ENCODE data around the gene BSND.

Gene BSND

DNA sequence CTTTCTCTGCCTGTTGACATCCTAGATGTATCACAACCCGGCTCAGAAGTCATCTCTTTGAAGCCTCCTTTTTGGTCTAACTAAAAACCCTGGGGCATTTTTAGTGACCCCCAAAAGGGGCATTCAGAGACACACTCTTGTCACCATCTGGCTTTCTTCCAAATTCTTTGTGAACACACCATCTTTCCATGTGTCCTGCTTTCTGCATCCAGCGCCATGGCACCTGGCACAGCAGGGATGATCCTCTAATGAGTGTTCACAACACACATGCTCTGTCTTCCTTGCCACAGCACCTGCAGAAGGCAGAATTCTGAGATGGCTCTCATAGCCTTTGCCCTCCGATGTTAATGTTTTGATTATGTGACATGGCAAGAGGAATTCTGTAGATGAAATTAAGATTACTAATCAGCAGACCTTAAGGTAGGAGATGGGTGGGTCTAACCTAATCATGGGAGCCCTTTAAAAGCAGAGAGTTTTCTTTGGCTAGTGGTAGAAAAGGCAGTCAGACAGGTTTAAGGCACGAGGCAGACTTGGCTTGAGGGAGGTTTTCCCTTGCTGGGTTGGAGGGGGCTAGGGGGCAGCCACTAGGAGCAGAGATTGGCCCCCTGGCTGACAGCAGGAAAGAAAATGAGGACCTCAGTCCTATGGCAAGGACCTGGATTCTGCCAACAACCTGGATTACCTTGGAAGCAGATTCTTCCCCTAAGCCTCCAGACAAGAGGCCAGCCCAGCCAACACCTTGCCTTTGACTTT, 23.2 kb upstream of the BSND start:
- FAIRE-seq, result no peak
- no peak for DNase-seq (ENCODE audit: insufficient read length, low spot score)

DNA sequence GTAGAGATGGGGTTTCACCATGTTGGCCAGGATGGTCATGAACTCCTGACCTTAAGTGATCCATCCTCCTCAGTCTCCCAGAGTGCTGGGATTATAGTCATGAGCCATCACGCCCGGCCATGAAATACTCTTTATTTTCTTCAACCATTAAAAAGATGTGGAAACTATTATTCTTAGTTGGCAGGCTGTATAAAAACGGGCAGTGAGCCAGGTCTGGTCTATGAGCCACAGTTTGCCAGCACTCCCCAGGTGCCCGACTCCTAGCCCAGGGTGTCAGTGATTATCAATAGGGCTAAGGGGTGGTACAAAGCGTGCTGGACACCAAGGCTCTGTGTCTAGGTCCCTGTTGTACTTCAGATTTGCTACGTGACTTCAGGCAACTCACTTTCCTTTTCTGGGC, 22.0 kb upstream of the BSND start:
- FAIRE-seq, result no peak
- DNase-seq (ENCODE audit: insufficient read length, low spot score), result no peak

DNA sequence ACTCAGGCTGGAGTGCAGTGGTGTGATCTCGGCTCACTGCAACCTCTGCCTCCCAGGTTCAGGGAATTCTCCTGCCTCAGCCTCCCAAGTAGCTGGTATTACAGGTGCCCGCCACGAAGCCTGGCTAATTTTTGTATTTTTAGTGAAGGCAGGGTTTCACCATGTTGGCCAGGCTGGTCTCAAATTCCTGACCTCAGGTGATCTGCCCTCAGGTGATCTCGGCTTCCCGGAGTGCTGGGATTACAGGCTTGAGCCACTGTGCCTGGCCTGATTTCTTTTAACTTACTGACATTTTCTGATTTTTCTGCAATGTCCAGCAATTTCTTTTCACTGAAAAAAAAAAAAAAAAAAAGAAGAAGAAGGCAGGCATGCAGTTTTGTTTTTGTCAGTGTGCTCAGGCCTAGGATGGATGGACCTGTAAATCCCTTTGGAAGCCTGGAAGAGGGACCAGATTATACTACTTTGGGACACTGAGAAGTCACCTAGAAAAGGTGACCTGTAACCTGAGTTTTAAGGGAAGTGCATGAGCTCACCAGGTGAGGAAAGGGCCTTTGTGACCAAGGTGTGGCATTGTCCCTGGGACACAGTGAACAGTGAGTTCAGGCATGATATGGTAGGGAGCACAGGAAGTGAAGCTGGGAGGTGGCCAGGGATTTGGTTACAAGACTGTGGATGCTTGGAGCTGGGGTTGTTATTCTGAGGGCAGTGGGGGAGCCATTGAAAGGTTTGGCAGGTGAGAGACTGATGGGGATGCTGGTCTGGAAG, 21.0 kb upstream of the BSND start:
- no peak for FAIRE-seq
- DNase-seq (ENCODE audit: insufficient read length, low spot score), result no peak

DNA sequence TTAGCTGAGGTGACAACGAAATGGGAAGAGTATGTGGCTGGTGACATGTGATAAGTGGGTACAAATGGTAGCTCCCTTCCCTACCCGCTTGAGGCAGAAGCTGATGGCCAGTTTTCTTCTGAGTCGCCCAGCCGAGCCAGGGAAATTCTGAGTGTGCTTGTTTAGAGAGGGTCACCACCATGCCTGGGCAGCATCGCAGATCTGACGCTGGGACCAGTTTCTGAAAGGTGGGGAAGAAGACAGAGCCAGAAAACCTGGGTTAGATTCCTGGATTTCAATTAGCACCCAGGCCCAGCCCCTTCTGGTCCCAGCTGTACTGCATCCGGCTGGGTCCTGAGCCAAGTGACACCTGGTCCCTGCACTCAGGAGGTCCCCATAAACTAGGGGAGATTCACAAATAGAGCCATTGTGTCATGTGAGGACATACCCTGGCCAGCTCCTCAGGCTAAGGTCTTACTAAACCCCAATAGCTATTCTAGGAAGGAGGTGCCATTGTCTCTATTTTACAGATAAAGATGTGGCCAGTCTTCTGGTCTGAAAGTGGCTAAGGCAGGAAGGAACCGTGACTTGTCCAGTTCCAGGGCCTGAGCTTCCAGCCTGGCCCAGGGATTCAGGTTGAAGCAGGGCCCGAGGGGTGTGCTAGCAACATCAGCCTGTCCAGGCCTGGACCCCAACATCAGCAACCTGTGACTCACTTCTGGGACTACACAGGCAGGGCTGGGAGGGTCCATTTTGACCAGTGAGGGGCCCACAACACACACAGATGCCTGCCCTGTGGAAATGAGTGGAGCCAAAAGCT, 20.0 kb upstream of the BSND start:
- no peak for FAIRE-seq
- no peak for DNase-seq (ENCODE audit: insufficient read length, low spot score)

DNA sequence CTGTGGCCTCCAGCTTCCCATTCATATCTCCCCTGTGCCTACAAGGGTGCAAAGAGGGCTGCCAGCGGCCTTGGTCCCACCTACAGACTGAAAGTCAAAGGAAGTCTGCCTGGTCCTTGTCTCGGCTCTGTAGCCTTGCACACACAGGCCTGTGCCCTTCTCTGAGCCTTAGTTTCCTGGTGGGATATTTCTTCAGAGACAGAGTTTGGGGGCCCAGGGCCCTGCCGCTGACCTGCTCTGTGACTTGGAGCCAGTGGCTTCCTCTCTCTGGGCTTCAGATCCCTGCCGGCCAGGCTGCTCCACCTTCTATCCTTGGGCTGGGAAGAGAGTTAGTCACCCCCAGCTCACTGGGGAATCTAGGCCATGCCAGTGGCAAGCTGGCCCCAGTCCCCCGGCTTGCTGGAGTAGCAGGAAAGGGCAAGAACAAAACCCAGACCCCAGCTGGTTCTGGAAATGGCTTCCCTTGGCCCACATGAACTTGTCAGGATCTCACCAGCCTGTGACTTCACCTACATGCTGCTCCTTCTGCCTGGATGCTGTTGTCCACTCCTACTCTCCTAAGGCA, 19.3 kb upstream of the BSND start:
- no peak for FAIRE-seq
- no peak for DNase-seq (ENCODE audit: insufficient read length, low spot score)

DNA sequence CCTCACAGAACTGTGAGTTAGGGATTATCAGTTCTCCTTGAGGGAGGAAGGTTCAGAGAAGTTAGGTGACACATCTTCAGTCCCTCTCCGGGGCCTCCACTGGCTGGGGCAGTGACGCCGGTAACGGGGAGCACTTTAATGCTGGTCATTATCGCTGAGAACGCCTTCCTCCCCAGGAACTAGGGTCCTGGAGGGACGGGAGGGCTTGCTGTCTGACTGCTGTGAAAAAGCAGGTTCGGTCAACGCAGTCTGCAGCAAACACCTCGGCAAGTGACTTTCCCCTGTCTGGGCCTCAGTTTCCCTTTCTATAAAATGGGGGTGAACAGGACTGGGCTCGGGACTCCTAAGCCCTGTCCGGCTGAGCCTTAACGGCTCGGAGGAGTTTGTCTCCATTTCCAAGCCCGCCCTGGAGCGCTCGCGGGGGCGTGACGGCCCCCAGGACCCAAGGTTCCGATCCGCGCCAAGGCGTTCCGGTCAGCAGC, 18.6 kb upstream of the BSND start:
- DNase-seq (ENCODE audit: insufficient read length, low spot score), result no peak
- FAIRE-seq, result no peak

DNA sequence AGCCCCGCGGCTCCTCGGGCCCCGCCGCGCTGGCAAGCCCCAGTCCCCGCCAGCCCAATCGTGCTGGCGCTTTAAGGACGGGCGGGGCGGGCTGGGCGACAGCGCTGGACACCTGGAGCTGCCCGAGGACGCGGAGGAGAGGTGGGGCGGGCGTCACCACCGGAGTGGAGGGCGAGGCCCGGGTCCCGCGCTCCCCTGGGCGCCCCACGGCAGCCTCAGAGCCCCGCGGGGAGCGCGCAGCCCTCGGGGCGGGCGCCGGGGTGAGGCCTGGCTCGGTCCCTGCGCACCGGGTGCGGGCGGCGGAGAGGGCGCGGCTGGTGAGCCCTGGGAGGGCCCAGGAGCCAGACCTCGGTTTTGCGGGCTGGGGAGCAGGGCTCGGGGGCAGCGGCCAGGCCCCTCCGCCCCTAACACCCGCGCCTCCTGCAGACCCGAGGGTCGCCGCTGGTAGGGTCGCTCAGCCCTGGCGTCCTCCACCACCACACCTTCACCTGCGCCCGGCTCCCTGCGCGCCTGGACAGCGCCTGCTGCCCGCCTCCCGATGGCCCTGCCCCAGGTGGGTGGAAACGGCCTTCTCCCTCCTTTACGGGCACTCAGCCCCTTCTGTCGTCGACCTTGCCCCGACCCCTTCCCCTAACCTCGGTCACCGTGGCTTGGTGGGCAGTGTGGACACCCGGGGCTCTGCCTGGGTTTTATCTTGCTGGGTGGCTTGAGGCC, 18.0 kb upstream of the BSND start, which contains the start of gene TMEM61:
Gene TMEM61 (plus strand): TSS at position 101 of the 714 bp plus-strand sequence. CDS start 438 bp downstream, at position 539.
- FAIRE-seq (no peak), DNase-seq (ENCODE audit: insufficient read length, low spot score) (no peak)

DNA sequence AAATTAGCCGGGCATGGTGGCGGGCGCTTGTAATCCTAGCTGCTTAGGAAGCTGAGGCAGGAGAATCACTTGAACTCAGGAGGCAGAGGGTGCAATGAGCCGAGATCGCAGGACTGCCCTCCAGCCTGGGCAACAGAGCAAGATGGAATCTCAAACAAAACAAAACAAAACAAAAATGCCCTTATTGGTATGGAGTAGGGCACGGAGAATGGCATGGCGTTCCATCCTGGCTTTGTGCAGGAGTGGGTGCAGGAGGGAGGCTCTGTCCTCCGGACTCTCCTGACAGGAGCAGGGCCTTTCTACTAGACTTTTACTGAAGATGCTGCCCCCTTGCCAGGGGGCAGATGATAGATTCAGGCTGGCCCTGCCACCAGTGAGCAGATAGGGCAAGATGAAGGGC, 17.3 kb upstream of the BSND start:
- FAIRE-seq (no peak), DNase-seq (ENCODE audit: insufficient read length, low spot score) (no peak)

DNA sequence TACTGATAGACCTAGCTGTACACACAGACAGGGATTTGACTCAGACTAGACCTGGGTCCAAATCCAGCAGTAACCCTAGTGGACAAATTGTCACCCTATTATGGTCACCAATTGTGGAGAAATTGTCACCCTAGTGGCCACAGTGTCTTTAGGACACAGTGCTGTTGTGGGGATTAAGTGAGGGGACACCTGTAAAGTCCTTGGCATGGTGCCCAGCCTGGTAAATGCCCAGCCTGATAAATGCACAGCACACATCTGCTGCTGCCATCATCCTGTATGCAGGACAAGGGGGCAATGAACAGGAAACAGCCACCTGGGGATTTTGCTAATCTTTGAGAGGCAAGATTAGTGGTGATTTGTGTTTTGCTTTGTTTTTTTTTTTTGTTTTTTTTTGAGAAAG, 16.0 kb upstream of the BSND start:
- no peak for DNase-seq (ENCODE audit: insufficient read length, low spot score)
- FAIRE-seq, result no peak

DNA sequence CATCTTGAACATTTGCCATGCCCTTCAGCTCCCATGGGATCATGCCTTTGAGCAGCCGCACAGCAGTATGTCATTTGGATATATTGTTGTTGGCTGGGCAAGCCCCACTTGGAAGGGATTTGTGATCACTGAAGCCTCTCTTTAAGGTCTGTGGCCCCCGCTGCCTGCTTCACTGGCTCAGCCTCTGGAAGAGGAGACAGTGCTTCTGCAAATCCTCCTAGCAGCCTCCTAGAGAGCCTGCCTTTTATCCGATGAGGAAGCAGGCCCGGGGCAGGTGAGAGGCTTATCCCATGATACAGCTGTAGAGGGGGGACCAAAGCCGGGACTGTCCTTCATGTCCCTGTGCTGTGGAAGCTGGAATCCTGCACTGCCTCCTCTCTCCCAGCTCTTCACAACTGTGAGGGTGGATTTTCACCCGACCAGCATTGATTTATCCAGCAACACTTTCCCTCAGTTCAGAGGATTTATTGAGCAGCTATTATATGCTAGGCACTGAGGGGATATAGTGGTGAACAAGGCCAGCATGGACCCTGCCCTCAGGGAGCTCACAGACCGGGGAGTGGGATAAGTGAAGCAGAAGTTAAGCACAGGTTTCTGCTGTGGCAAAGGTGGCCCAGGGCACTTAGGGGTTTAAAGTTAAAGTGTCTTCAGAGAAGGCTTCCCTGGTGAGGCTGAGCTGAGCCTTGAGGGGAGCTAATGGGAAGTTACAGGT, 14.4 kb upstream of the BSND start:
- FAIRE-seq (no peak), DNase-seq (ENCODE audit: insufficient read length, low spot score) (no peak)

DNA sequence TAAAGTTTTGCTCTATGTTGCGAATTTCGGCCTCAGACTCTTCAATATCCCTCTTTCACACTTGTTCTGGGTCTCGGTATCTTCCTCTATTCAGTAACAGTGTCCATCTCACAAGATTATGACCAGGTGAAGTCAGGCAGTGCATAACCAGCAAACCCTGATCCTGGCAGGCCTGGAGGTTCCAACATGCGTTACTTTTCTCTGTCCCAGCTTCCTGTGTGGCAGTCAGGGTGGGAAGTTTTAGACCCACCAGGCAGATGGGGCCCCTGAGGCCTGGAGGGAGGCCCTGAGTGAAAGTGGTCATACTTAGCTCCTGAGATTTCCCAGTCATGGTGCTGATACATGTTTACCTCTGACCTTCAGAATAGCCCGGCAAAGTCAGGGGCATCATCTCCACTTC, 13.2 kb upstream of the BSND start:
- no peak for DNase-seq (ENCODE audit: insufficient read length, low spot score)
- FAIRE-seq, result no peak

DNA sequence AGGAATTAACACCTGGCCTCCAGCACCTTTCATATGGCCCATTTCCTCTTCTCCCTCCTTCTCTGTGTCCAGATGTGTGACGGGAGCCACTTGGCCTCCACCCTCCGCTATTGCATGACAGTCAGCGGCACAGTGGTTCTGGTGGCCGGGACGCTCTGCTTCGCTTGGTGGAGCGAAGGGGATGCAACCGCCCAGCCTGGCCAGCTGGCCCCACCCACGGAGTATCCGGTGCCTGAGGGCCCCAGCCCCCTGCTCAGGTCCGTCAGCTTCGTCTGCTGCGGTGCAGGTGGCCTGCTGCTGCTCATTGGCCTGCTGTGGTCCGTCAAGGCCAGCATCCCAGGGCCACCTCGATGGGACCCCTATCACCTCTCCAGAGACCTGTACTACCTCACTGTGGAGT, 12.7 kb upstream of the BSND start:
- DNase-seq (ENCODE audit: insufficient read length, low spot score) (no peak), FAIRE-seq (no peak)

DNA sequence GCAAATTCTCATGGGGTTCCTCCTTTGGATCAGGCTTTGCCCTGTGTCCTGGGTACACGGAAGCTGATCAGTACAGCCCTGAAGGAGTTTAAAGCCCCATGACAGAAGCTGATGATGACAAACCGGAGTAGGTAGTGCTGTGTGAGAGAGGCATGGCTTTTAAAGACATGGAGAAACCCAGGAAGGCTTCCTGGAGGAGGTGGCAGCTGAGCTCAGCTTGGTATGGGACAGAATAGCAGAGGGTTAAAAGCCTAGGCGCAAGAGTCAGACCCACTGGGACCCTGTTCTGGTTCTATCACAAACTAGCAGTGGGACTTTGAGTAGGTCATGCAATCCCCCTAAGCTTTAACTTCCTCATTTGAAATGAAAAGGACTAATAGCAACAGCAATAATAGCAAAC, 12.2 kb upstream of the BSND start:
- DNase-seq (ENCODE audit: insufficient read length, low spot score), result no peak
- FAIRE-seq, result no peak

DNA sequence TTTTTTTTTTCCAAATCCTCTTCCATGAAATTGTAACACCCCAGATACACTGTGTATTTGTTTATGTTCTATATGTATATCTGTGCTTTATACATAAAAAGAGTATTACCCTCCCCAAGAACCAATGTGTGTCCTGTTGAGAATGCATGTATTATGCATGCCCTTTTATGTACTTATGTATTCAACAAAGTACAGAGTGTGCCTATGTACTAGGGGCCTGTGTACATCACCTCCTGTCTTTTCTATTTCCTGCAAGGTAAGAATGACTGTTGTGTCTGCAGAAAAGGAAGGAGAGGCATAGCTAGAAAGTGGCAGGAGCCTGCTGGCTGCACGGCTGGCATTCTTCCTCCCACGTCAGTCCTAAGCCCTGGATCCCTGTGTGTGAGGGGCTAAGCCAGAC, 11.3 kb upstream of the BSND start:
- no peak for DNase-seq (ENCODE audit: insufficient read length, low spot score)

DNA sequence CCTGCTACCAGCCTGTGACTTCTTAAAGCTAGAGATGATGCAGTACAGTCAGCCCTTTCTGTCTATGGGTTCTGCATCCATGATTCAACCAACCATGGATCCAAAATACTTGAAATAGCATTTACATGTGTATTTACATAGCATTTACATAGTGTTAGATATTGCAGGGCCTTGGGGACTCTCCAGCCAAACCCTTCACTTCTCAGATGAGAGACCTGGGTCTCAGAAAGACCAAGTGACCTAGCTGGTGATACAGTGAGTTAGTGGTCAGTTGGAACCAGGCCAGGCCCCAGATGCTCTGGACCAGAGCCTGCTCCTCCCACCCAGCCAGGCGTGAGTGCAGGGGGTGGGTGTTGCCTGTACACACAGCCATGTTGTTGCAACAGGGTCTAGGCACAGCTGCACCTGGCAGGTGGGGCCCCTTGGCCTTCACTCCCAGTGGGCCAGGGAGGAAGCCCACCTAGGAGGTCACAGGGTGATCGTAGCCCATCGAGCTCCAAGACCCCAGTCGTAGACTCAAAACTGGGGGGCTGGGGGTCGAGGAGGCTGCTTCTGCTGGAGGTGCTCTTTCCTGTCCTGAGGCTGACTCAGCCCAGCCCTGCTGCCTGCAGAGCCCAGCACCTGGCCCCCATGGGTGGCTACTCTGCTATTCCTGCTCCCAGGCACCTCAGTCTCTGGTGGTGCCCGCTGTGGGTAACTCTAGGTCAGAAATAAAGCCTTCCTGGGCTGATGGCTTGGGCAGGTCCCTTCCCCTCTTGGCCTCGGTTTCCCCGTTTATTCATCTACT, 10.6 kb upstream of the BSND start:
- FAIRE-seq (no peak), DNase-seq (ENCODE audit: insufficient read length, low spot score) (no peak)

More for the DNA sequence above, 11.3 kb upstream of the BSND start:
- FAIRE-seq, result no peak

DNA sequence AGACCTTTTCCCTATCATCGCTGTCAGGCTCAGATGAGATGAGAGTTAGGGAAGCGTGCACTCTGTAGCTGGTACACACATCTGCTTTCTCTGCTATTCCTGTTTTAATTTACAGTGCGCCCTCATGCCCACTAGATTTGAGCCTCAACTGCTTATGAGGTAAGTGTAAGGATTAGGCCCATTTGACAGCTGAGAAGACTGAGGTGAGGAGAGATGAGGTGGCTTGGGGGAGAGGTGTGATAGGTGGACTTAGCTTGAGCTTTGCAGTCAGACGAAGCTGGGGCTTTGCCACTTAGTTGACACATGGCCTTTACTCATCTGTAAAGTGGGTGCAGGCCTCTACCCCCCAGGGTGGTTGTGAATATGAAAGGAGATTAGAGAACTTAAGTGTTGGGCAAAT, 9.8 kb upstream of the BSND start:
- FAIRE-seq, result no peak
- no peak for DNase-seq (ENCODE audit: insufficient read length, low spot score)

DNA sequence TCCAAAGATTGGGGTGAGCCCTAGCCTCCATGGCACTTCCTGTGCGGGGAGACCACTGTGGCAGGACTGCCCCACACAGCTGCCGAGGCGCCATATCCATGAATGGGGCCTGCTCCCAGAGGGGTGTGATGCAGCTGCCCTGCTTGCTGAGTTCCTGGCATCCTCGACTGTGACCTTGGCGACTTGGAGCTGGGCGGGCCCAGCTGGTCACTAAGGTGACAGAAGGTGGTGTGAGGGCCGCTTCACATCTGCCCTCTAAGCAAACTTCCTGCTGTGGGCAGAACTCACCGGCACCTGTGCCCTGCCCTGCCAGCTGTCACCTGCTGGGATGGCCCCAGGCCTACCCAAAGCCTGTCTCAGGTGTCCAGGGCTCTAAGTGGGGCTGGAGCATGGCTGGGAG, 9.3 kb upstream of the BSND start:
- no peak for FAIRE-seq
- DNase-seq (ENCODE audit: insufficient read length, low spot score), result no peak

DNA sequence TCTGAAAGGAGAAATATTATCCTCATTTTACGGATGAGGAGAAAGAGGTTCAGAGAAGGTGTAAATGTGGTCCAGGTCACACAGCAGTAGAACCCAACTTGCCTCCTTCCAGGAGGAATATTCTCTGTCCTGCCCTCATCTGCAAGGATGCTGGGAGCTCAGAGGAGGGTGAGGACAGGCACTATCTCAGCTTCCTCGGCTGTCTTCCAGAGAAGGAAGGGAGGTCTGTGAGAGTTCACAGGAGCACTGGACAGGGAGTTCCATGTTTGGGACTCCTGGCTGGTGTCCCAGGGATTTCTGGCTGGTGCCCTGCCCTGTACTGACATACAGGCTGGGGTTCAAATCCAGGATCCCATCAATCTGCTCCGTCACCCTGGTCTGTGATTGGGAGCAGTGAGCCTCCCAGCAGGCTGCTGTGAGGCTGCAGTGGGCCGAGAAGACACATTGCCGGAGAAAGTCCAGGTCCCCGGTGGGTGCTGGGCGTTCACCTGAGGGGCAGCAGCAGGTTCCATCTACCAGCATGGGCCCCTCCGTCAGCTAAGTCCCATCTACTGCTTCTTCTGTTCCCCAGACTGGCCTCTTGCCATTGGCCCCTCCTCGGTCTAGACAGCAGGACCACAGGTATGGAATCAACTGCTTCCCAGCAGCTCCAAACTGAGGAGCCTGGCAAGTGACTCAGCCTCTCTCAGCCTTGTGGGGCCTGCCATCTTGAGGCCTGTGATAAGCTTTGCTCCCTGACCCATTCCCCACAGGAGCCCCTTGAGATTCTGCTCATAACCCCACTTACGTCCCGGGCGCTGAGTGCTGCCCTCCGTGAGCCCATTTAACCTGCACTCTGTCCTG, 8.5 kb upstream of the BSND start:
- no peak for FAIRE-seq
- no peak for DNase-seq (ENCODE audit: insufficient read length, low spot score)

All from HTR-8/SVneo (cell line).